ENCODE data around the gene CFAP97D1.
A peak's percentile ranks its signal among the peaks of the same experiment; 100 is the strongest.

CFAP97D1 gene

DNA sequence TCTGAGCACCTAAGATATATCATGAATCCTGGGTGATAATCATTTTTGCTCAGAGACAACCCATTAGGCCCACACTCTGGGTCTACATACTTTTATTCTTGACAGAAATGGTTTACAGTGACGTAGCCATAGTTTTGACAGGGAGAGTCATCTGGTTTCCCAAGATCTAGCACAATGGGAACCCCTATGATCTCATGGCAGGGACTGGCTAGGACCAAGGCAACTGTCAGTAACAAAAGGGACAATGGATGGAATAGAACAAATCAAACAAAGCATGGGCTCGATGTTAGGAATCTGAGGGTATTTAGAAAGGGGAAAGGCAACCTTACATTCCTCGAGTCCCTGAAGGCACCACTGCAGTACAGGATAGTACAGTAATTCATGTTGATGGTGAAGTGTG lies 20.5 kb downstream of the CFAP97D1 start:
- DNase-seq, result no peak

DNA sequence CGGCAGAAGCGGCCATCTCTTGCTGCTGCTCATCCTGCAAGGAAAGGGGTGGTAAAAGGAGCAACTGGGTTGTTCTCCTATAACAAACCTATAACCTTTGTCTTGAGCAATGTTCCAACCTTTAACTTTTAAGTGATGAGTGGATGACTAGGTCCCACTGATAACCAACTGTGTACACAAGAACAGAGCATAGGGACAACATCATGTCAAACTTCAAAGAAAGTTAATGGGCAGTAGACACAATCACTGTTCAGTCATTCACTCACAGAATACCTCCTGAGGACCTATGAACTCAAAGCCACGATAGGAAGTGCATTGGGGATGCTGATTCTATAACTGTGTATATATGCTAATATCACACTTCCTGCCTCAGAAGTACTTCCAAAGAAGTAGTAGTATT lies 21.6 kb downstream of the CFAP97D1 start:
- DNase-seq, result no peak

DNA sequence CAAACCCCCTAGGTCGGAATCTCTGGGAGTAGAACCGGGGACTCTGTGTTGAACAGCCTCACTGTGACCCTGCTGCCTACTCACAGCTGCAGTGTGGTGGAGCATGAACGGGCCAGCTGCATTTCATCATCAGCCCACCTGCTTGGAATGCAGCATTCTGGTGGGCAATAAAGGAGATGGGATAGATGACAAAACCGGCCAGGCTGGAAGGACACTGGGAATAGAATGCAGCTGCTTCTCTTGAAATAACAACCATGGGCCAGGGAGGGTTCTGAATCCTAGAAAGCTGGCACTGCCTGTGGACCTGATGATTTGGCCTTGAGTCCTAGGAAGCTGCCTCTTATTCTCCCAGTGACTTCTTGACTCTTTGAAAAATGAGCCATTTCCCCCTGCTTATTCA lies 23.5 kb downstream of the CFAP97D1 start:
- no peak for DNase-seq

DNA sequence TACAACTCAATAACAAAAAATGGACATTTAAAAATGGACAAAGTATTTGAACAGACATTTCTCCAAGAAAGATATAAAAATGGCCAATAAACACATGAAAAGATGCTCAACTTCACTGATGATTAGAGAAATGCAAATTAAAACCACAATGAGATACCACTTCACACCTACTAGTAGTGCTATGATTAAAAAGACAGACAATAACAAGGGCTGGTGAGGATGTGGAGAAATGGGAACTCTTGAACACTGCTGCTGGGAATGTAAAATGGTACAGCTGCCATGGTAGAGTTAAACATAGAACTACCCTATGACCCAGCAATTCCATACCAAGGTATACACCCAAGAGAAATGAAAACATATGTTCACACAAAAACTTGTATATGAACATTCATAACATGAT lies 24.9 kb downstream of the CFAP97D1 start:
- DNase-seq, result no peak

DNA sequence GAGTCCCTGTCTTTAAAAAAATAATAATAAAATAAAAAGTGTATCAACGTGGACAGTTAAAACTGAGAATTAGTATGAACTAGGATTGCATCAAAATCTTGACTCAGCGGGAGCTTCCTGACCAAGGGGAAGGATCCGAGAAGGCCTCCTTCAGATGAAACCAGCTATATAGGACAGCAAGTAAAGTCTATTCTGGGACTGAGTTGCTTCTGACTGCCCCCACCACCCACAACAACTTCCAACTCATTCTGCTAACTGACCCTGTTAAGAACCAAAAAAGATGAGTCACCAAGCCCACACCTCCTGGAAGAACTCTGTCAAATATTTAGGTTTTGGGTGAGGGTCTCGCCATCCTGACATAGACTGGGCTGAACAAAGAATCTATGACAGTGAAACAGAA lies 27.8 kb downstream of the CFAP97D1 start:
- no peak for DNase-seq

DNA sequence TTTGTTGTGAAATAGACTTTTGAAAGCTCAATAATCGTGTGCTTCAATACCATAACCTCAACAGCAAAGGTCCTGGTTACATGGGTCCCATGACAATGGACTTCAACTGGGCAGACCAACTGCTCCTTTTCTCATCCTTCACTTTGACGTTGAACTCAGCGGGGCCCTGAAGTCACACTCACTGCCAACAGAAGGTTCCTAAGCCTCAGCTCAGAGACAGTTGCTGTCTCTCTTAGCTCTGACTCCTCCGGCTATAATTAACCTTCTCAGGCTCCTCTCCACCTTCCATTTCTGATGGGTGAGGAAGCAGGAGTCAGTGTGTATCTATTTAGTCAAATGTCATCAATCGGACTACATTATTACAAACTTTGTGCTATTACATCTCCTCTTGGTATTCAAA lies 28.9 kb downstream of the CFAP97D1 start:
- no peak for DNase-seq

DNA sequence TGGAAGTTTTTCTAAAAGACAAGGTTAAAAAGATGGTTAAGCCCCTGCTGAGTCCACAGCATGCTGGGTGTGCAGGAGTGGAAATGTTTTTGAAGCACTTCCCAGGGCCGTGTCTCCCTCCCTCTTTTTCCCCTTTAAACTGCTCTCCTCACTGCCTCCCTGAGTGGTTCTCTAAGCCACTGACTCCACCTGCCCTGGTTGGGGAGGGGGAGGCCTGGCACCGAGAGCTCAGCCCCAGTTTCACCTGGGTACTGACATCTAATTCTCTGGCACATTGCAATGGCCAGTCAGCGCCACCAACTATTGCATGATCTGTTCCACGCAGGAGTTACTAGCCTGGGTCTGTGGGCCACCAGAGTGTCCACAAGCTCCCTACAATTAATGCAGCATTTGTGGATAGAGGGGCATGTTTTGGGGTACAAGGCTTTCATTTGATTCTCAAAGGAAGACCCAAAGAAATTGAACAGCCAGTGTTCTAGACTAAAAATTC lies 30.0 kb downstream of the CFAP97D1 start:
- peak in 1 of 2 experiments; percentile 6 for DNase-seq

DNA sequence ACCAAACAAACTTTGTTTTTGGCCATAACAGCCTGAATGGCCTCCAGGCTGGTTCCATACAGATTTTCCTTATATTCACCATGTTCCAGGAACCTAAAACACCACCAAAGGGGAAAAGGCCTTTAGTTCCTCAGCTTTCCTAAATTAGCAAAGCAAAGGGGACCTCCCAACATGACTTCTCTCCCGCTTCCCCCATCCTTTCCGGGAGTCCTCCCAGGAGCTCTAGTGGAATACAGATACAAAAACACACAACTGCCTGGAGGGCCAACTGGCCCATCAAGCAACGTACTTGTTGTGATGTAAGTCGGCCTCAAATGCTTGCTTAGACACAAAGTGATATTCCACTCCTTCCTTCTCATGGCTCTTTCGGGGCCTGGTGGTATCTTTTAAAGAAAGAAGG lies 30.6 kb downstream of the CFAP97D1 start:
- DNase-seq, result no peak

DNA sequence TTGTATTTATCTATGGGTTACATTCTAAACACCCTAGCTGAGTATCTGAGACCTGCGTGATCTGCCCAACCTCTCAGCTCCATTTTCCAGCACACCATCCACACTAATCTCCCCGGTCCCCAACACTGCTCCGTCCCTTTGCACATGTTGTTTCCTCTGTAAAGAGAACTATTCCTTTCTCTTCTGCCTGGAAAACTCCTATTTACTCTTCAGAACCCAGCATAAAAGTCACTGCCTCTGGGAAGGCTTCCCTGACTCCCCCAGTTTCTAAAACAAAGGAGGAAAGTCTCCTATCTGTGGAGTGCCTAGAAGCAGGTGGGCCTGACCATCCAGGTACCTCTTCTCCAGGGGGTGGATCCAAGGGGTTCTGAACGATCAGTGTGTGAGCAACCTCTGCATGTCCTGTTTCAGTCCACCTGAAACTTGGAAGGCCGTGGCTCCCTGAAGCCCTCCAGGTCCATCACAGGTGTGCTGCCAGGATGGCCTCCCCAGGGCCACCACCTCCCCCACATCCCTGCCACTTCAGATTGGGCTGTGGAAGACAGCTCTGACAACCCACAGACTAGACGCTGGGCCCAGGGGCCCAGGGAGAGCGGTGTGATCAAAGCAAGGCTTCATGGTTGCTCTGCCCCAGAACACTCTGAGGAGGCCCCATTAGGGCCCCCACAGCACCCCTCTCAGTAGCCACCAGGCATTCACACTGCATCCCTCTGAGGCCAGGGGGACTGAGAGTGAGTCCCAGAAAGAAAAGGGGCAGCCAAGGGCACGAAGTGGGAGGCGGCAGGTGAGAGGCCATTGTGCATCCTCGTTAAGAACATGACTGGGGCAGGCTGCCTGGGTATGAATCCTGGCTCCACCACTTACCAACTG lies 32.4 kb downstream of the CFAP97D1 start:
- no peak for DNase-seq

DNA sequence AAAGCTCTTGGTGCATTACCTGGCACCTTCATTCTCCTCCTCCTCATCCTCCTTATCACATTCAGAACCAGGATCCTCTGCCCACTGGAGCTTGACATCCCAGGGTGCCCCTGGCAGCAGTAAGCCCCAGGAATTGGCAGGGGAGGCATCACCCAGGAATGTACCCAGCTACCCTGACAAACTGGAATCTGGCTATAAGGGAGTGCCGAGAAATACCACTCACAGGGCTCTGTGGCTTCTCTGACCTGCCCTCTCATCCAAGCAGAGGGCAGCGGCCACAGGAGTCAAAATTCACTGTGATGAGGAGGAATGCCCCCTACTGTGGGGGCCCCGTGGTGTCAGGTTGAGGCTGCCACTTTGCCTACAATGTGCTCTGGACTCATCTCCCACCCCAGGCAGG lies 33.2 kb downstream of the CFAP97D1 start:
- no peak for DNase-seq

DNA sequence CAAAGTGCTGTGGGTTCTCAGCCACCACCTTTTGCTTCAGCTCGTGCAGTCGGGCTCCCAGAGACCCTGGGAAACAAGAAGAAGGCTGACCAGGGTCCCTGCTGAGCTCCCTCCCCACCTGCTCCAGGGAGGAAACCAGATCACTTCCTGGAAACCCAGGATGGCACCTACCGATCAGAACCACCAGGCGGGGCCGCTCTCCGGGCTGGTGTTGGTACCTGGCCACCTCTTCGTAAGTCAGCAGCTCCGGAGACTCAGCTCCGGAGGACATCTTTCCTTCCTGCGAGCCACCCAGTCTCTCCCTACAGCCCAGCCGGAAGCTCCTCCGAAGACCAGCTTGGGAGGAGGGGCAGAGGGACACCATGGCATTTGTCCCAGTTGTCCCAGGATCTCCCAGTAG lies 33.8 kb downstream of the CFAP97D1 start:
- DNase-seq, result no peak

DNA sequence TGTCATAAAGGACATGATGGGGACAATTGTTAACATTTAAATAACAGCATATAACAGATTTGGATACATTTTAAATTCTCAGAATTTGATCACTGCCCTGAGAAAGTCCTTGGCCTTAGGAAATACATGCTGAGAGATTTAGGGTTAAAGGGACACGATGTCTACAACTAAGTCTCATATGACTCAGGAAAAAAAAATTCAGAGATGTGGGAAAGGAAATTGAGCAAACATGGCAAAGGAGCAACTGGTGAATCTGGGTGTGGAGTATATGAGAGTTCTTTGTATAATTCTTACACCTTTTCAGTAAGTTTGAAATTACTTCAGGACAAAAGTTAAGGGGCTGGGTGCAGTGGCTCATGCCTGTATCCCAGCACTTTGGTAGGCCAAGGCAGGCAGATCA lies 34.5 kb downstream of the CFAP97D1 start:
- DNase-seq, result no peak

DNA sequence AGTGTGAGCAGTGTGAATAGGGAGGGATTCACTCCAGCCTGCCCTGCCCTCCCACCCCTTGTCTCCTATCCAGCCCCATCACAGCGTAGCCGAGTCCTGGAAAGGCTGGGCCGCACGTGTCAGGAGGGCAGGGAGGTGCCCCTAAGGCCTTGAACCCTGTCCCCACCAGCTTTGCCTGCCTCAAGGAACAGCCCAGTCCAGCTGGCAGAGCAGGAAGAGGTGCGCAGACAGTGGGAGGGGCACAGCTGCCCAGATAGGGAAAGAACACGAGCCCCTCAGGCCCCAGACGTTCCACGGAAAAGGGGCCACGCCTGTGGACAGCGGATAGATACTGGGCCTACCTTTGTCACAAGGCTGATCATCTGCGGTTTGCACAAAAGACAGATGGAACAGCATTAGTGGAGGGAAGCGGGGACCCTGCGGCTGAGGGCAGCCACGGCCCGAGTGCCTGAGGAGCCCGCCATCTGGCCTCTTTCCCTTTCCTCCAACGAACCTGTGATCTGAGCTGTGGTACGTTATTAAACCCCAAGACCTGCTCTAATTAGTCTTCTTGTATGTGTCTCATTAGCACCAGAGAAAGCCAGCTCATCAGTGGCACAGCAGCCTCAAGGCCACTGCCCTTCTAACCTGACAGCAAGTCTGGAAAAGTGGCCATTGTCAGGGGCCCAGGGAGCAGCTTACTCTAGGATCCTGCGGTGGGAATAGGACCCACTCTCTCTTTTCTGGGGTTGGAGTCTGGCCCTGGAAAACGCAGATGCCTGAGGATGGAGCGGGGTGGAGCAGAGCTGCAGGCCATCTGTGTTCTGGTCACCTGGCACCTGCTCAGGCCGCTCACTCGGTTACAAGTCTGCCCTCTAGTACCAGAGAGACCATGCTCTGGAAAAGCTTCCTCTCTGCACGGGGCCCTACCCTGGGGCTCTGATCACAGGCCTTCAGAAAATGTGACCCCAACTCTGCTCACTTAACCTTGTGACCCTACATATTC lies 36.4 kb downstream of the CFAP97D1 start:
- peak; percentile 76 to 94 for DNase-seq

DNA sequence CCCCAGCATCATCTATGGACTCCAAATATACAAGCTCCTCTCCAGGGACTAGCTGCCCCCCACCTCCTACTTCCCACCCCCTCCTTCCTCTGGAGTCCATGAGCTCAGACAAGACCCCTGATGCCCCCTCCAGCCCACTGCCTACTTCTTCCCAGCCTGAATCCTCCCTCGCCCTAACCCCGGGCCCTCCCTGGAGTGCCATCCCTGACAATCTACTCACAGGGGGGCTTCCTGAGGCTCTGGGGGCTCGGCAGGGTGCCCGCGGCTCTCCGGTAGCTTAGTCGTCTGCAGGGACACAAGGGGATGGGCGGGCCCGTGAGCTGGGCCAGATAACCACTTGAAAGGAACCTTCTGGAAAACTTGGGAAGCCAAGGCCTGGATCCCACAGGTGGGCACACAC lies 37.6 kb downstream of the CFAP97D1 start:
- DNase-seq, result no peak

DNA sequence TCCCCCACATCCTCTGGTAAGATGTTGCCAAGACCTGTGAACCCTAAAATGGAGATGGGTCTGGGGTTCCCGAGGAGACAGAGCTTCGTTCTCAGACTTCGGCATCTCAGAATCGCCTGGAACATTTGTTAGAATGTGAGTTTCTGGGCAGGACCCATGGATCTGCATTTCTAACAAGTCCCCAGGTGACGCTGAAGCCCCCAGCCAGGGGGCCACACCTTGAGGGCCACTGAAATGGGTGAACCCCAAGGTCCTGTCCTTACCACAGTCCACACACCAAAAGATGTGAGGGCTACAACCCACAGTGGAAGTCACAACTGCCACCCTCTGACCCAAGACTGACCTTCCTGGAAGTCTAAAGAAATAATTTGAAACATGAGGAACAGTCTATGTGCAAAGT lies 38.7 kb downstream of the CFAP97D1 start:
- no peak for DNase-seq

DNA sequence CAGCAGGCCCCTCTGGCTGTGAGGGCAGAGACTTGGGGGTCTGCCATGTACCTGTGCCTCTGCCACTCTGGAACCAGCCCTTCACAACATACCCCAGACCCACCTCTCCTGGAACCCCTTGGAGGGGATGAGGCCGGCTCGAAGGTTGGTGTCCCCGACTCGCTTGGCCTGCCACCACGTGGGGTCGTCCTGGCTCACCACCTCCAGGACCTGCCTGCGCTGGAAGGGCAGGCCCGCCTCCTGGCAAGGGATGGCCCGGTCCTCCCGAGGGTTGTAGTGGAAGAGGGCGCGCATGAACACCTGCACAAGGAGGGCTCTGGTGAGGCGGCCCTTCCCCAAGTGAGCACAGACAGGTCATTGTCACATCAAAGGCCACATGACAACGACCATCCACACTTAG lies 40.5 kb downstream of the CFAP97D1 start:
- DNase-seq, result no peak

DNA sequence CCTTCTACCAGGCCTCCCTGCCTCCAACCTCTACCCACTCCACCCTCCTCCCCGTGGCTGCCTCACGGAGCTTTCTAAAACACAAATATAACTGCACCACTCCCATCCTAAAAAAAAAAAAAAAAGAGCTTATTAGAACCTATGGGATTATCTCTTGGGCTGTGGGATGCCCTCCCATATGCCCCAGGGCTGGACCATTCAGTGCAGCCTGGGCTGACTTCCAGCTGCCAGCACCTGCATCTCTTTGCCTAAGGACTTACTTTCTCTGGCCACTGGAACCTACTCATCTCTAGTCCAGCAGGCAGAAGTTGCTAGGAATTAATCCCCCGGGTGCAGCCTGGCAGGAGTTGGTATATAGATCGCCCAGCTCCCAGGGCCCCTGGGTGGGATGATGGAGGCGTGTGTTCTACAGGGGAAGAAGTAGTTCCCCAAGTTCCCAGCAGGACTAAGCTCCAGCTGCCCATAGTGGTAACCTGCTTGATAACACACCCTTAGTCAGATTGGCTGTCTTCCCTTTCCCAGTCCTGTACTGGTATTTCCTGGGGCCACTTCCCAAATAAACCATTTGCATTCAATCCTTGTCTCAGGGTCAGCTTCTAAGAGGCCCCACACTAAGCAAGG lies 42.4 kb downstream of the CFAP97D1 start:
- DNase-seq, result peak; percentile 34 to 72

DNA sequence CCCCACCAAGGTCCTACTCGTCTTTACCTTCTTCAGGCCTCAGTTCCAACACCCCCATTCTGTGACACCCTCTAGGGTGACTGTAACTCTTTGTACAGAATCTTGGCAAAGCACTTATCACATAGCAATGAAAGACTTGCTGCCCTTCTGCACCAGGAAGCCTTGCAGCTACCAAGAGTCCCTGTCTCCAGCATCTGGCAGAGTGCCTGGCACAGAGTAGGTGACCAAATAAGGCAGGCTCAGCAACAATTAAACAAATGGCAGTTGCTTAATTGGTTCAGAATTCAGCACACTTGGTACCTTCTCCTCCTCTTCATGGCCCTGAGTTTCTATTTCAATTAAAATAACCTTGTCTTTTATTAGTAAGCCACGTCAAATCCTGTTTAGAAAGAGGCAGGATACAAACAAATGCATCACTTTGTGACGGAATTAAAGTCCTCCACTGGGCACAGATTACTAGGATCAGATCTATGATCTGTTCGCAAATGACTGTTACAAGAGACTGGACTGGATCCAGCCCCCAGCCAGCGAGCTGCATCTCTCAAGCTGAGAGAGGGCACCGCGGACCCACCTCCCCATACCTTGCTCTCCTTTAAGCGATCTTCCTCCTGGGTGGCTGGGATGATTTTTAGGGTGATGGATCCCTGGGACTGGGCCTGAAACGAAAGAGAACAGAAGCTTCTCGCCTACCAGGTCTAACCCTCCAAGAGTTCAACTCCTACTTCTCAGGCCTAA lies 43.3 kb downstream of the CFAP97D1 start:
- DNase-seq, result peak in 1 of 2 experiments; percentile 22

DNA sequence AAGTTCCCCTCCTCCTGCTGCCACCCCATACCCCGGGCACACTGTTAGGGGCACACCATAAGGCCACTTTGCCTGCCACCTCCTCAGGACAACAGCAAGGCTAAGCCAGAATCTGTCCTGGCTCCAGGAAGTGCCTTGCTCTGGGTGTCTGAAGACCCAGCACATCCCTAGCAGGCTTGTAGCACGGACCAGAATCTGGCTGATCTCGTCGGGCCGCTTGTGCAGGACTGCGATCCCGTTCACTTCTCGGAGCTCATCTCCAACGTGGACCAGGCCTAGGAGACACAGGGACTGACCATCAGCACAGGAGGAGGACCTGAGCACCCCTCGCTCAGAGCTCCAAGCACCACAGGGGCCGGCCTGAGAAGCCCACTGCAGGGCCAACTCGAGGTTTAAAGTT lies 45.3 kb downstream of the CFAP97D1 start:
- DNase-seq, result no peak

DNA sequence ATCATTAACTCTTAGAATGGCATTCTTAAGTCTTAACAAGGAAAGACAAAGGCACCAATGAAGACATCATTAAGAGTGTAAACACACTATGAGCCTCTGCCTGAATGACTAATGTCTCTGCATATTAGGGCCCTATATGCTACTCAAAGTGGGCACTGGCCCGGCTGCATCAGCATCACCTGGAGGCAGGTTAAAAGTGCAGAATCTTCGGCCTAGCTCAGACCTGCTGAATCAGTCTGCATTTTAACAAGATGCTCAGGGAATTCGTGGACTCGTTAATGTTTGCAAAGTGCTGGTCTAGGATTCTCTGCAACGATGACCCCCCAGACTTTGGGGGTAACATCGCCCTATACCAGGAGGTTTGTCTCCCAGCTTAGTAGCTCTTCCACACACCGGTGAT lies 46.0 kb downstream of the CFAP97D1 start:
- DNase-seq, result no peak

DNA sequence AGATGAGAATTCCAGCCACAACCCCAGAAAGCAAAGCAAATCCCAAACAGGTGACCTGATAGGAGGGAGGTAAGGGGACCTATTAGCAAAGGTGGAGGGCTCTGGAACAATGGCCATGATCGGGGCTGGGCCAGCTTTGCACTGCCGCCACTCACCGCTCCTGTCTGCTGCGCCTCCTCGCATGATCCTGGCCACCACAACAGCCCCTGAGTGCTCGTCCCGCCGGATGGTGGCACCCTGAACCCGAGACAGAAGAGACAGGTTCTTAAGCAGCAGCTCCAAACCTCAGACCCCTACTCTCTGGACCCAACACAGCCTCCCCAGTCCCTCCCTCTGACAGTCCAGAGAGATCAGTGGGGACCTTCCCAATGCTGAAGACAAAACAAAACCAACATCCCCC lies 47.4 kb downstream of the CFAP97D1 start:
- DNase-seq, result no peak

DNA sequence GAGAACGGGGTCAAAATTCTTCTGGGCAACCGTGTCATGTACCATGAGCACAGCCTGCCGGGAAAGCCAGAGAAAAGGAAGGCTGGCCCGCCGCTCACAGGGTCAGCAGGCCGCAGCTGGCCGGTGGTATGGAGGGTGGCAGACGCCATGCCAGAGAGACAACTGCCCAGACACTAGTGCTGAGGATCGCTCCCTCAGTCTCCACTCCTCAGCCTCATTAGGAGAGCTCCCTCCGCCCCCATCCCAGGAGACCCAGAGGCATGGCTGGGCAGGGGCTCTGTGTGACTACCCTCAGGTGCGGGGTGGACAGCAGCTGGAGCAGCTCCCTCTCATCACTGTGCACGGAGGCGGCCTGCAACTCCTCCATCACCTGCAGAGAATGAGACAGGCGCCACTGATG lies 49.5 kb downstream of the CFAP97D1 start:
- DNase-seq, result no peak

Measured in NCI-H524 (cell line).